ENCODE results near the gene PIK3C3.

DNA sequence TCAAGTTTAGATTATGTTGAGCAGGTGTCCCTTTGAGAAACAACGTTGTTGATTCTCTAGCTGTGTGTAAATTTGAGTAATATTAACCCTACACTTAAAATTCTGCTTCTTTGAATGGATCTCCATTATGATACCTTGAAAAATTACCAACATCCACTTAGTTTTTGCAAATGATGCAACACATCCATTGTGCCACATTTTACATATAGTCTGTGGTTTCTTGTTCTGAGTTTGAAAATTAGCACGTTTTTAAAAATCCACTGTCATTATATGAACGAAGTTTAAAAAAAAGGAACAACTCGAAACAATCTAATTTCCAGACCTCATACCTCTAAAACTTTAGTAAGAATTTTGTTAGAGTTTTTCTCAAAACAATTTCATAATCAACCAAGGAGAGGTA is 37.7 kb downstream of the PIK3C3 start:
- TF ChIP-seq, protein P1, sequence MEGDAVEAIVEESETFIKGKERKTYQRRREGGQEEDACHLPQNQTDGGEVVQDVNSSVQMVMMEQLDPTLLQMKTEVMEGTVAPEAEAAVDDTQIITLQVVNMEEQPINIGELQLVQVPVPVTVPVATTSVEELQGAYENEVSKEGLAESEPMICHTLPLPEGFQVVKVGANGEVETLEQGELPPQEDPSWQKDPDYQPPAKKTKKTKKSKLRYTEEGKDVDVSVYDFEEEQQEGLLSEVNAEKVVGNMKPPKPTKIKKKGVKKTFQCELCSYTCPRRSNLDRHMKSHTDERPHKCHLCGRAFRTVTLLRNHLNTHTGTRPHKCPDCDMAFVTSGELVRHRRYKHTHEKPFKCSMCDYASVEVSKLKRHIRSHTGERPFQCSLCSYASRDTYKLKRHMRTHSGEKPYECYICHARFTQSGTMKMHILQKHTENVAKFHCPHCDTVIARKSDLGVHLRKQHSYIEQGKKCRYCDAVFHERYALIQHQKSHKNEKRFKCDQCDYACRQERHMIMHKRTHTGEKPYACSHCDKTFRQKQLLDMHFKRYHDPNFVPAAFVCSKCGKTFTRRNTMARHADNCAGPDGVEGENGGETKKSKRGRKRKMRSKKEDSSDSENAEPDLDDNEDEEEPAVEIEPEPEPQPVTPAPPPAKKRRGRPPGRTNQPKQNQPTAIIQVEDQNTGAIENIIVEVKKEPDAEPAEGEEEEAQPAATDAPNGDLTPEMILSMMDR (IDR thresholded peaks at IDR 0.05) = no peak
- TF ChIP-seq POLR2AphosphoS5 (IDR thresholded peaks at IDR 0.05) = no peak

Data from esophagus muscularis mucosa (tissue), 3 donors.